PC-9 (cell line): Measurements from ENCODE around the gene NDNF. TPM values are rescaled to one million over a fixed set of nuclear protein-coding genes. Genes with fewer than 3 reads are reported as not detected.

Source experiments
- BruUV-seq: library from RNA; stranded (reverse); fragments of 400-500 nt; replicated peaks from 2 replicates; lab custom pipeline; 2021; lab: Mats Ljungman, UMichigan
- CTCF ChIA-PET: fragments of 300-600 bp; sonication (Branson Sonifier 250); formaldehyde crosslinking; loops from one replicate; lab custom pipeline; 2022; ENCODE audit warnings: antibody characterized with exemption; lab: Charles Lee
- POLR2A ChIA-PET: fragments of 300-600 bp; sonication (Branson Sonifier 250); formaldehyde crosslinking; loops from one replicate; lab custom pipeline; 2022; ENCODE audit warnings: antibody characterized with exemption; ENCODE audit not compliant: unreplicated experiment; lab: Charles Lee
- DNase-seq, 2 experiments: peaks; one replicate each; pipeline versions ENCODE4 v3.0.0 to v3.0.0-alpha.2; 2015 to 2022; ENCODE audit warnings: mixed read lengths in 1 of 2
- H2AFZ ChIP-seq: fragments of 200-600 bp; sonication (generic); 2 replicates; pipeline ENCODE4 v1.8.1; 2017; ENCODE audit warnings: antibody characterized with exemption
- H3F3A ChIP-seq: fragments of 200-600 bp; sonication (generic); 2 replicates; pipeline ENCODE4 v1.8.1; 2017; ENCODE audit warnings: antibody characterized with exemption, mild to moderate bottlenecking, low read depth; ENCODE audit not compliant: insufficient read depth
- H3K27ac ChIP-seq: fragments of 200-600 bp; sonication (generic); 2 replicates; pipeline ENCODE4 v1.6.1; 2016; ENCODE audit warnings: mixed run types
- H3K27me3 ChIP-seq: fragments of 200-600 bp; sonication (generic); 2 replicates; pipeline ENCODE4 v1.6.1; 2016; ENCODE audit warnings: low read depth, mixed run types; ENCODE audit not compliant: insufficient read depth
- H3K36me3 ChIP-seq: fragments of 200-600 bp; sonication (generic); 2 replicates; pipeline ENCODE4 v1.6.1; 2016; ENCODE audit warnings: low read depth, mixed run types
- H3K4me1 ChIP-seq: fragments of 200-600 bp; sonication (generic); replicated peaks from 2 replicates; pipeline ENCODE4 v1.6.1; 2016; ENCODE audit warnings: mixed run types; ENCODE audit not compliant: insufficient read depth
- H3K4me2 ChIP-seq: fragments of 200-600 bp; sonication (generic); 2 replicates; pipeline ENCODE4 v1.6.1; 2017; ENCODE audit warnings: mixed run types
- H3K4me3 ChIP-seq: fragments of 200-600 bp; sonication (generic); 2 replicates; pipeline ENCODE4 v1.6.1; 2016; ENCODE audit warnings: mixed run types
- H3K79me2 ChIP-seq: fragments of 200-600 bp; sonication (generic); 2 replicates; pipeline ENCODE4 v1.6.1; 2017; ENCODE audit warnings: low read depth, mixed run types
- H3K9me2 ChIP-seq: fragments of 200-600 bp; sonication (generic); 2 replicates; pipeline ENCODE4 v1.8.1; 2017; ENCODE audit warnings: mild to moderate bottlenecking; ENCODE audit not compliant: insufficient read depth
- H3K9me3 ChIP-seq: fragments of 200-600 bp; sonication (generic); 2 replicates; pipeline ENCODE4 v1.8.1; 2016; ENCODE audit warnings: low read depth; ENCODE audit not compliant: insufficient read depth
- H4K20me1 ChIP-seq: fragments of 200-600 bp; sonication (generic); 2 replicates; pipeline ENCODE4 v1.8.1; 2017; ENCODE audit not compliant: insufficient read depth
- EZH2 ChIP-seq: fragments of 200-600 bp; sonication (generic); IDR thresholded peaks from 2 replicates; pipeline ENCODE4 v1.8.0; 2017; ENCODE audit warnings: antibody characterized with exemption, low read depth
- intact Hi-C: fragments of 100-400 bp; cut with micrococcal nuclease; formaldehyde crosslinking; loops from one replicate; pipeline ENCODE4 v1.10.0; 2022; ENCODE audit not compliant: unreplicated experiment
- total RNA-seq: library from RNA; stranded (reverse); gene quantifications from 2 replicates; pipeline ENCODE4 v1.2.3, GENCODE V29; 2021
- TF ChIP-seq, protein P1 (sequence below): fragments of 200-600 bp; sonication (generic); conservative IDR thresholded peaks from 2 replicates; pipeline ENCODE4 v1.6.1; 2017; ENCODE audit warnings: mixed run types, antibody characterized with exemption, mild to moderate bottlenecking, moderate library complexity

Gene NDNF
- total RNA-seq, 1 experiment from 2014 or later: not detected

DNA sequence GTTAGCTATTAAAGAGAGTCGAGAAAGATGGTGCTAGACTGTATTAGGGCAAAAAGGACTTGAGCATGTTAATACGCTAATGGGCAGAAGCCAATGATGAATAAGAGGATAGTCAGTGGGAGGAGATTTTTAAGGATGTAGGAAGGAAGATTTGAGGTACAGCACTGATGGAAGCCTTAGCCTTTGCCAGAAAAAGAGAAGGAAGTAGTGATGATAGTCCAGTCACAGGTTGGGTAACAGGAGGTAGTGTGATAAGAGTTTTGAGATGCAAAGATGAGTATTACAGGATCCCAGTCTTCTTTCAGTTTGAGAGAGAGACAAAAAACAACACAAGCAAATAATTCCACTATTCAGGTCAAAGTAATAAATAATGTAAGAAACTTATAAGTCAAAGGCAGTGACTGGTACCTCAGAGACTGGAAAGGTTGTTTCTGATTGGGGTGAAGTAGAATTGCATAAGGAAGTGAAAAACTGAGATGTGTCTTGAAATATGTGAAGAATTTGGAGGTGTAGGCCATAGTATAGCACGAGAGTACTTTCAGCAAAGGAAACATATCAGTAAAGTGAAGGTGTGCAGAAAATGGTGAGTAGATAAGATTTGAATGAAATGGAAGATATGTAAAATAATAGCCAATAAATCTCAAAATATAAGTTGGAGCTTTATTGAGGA lies 22.1 kb upstream of the NDNF start:
- Histone ChIP-seq H3K4me3 (no peak overlapping the region), H3K36me3 (no peaks in the 10 kb centered on the region), H3K79me2 (no peaks in the 10 kb centered on the region), H3K27me3 (no peaks in the 10 kb centered on the region), H3K9me3 (no peaks in the 10 kb centered on the region), H3K4me1 (no peaks in the 10 kb centered on the region), H3F3A (no peaks in the 10 kb centered on the region), H3K27ac (no peak overlapping the region), H2AFZ (no peak overlapping the region), H3K9me2 (no peaks in the 10 kb centered on the region), H3K4me2 (no peak overlapping the region), H4K20me1 (no peaks in the 10 kb centered on the region)
- TF ChIP-seq EZH2: no peak
- TF ChIP-seq, protein P1, sequence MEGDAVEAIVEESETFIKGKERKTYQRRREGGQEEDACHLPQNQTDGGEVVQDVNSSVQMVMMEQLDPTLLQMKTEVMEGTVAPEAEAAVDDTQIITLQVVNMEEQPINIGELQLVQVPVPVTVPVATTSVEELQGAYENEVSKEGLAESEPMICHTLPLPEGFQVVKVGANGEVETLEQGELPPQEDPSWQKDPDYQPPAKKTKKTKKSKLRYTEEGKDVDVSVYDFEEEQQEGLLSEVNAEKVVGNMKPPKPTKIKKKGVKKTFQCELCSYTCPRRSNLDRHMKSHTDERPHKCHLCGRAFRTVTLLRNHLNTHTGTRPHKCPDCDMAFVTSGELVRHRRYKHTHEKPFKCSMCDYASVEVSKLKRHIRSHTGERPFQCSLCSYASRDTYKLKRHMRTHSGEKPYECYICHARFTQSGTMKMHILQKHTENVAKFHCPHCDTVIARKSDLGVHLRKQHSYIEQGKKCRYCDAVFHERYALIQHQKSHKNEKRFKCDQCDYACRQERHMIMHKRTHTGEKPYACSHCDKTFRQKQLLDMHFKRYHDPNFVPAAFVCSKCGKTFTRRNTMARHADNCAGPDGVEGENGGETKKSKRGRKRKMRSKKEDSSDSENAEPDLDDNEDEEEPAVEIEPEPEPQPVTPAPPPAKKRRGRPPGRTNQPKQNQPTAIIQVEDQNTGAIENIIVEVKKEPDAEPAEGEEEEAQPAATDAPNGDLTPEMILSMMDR: no peak
- intact Hi-C loops: loop anchor here (10.0 kb wide), 1 partner anchor 380 kb away; no protein-coding TSS in a partner anchor
- no peak for DNase-seq
- BruUV-seq: no TSS peak
- POLR2A ChIA-PET: no interaction called here
- CTCF ChIA-PET: no interaction called here

DNA sequence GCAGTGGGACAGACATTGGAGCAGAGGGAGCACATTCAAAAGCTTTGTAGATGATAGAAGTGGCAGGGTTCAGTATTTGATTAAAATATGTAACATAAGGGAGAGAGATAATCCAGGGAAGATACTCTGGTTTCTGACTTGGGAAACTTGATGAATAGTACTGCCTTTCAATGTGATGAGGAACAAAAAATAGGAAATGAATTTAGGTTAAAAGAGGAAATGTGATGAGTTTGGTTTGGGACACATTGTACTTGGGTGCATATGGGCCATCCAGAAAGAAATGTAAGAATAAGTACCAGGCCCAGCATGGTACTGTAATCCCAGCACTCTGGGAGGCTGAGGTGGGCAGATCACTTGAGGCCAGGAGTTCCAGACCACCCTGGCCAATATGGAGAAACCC lies 20.9 kb upstream of the NDNF start:
- CTCF ChIA-PET: no interaction called here

DNA sequence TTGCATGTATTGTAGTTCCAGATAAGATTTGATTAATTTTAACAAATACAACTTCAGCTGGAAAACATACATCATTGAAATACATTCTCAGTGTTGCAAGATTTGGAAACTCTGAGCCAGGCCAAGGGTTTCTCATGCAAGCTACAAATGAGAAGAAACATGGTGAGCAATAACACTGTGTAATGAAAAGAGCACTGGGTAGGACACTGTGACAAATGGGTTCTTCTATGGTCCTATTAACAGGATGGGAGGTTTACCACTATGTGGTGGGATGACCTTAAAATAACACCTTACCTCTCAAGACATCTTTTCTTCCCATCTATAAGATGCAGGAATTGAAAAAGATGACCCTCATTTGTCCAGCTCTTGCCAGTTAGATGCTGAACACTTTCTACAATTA lies 19.6 kb upstream of the NDNF start:
- H2AFZ ChIP-seq: no peak overlapping the region

More for the DNA sequence above, 20.9 kb upstream of the NDNF start:
- Histone ChIP-seq H3K4me2 (no peak overlapping the region), H3K27ac (no peak overlapping the region), H3K79me2 (no peaks in the 10 kb centered on the region), H3K4me3 (no peak overlapping the region), H2AFZ (no peak overlapping the region), H3K9me3 (no peaks in the 10 kb centered on the region), H3K4me1 (no peaks in the 10 kb centered on the region), H3K27me3 (no peaks in the 10 kb centered on the region), H3K9me2 (no peaks in the 10 kb centered on the region), H3F3A (no peaks in the 10 kb centered on the region), H3K36me3 (no peaks in the 10 kb centered on the region), H4K20me1 (no peaks in the 10 kb centered on the region)
- POLR2A ChIA-PET: interaction anchor here (0.5 kb wide), 1 partner anchor 878 kb away, joined by 6 read pairs; no protein-coding TSS in a partner anchor
- no peak for TF ChIP-seq EZH2
- TF ChIP-seq, protein P1: no peak
- no peak for DNase-seq
- BruUV-seq: no TSS peak
- intact Hi-C loops: loop anchor here (10.0 kb wide), 1 partner anchor 378 kb away; no protein-coding TSS in a partner anchor

More for the DNA sequence above, 19.6 kb upstream of the NDNF start:
- Histone ChIP-seq H3K4me2 (no peak overlapping the region), H3K4me1 (no peaks in the 10 kb centered on the region), H3K9me2 (no peaks in the 10 kb centered on the region), H3K9me3 (no peaks in the 10 kb centered on the region), H3K27me3 (no peaks in the 10 kb centered on the region), H3K79me2 (no peaks in the 10 kb centered on the region), H3K36me3 (no peaks in the 10 kb centered on the region), H3K27ac (no peak overlapping the region), H3F3A (no peaks in the 10 kb centered on the region), H3K4me3 (no peak overlapping the region), H4K20me1 (no peaks in the 10 kb centered on the region)
- no TSS peak for BruUV-seq
- ChIA-PET CTCF (no interaction called here), POLR2A (no interaction called here)
- intact Hi-C loops: loop anchor here (10.0 kb wide), 1 partner anchor 377 kb away; no protein-coding TSS in a partner anchor
- no peak for DNase-seq
- TF ChIP-seq, protein P1: no peak
- no peak for TF ChIP-seq EZH2
